GM18909 (cell line): ENCODE measurements around the gene OR2F1.

Experiments used
- ATAC-seq: cut with Tn5 transposase; IDR thresholded peaks from one replicate; pipeline ENCODE4 v1.9.1; 2021; ENCODE audit warnings: mild to moderate bottlenecking; ENCODE audit not compliant: unreplicated experiment, poor library complexity

OR2F1 gene, protein sequence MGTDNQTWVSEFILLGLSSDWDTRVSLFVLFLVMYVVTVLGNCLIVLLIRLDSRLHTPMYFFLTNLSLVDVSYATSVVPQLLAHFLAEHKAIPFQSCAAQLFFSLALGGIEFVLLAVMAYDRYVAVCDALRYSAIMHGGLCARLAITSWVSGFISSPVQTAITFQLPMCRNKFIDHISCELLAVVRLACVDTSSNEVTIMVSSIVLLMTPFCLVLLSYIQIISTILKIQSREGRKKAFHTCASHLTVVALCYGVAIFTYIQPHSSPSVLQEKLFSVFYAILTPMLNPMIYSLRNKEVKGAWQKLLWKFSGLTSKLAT

DNA sequence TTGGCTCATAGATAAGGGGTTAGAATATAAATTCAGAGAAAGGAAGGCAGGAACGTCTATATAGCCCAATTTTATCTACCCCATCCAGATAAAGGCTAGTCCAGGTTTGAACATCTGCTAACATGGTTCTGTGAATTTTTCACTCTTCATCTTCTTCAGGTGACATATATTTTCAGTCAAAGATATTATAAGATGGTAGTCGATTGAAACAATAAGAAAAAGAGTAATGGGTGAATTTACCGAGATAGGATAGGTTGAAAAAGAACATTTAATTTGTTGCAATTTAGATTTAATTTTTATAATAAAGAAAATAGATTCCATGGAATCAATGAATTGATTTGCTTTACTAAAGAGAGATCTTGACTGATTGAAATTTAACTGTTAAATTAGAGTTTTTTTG is at the start of gene OR2F1:
Gene OR2F1 (plus strand): TSS at position 301 of the 400 bp plus-strand sequence. CDS start 5,127 bp downstream, outside the sequence.
- ATAC-seq, result no peak

DNA sequence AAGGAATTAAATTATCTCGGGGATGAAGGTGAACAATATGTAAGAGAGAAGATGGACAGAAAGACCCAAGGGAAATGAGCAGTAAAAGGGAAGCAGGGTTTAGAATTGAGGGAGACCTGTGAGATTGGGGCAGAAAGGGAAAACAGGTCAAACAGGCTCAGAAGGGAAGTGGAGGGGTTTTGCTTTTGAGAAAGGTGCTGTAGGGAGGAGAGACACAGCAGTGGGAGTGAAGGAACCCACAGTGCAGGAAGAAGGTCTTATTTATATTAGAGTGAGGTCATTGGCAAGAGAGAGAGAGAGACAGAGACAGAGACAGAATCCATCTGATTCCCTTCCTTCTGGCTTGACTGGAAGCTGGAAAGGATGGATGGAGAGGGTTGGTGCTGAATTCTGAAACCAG is 49.1 kb upstream of the OR2F1 start:
- no peak for ATAC-seq

DNA sequence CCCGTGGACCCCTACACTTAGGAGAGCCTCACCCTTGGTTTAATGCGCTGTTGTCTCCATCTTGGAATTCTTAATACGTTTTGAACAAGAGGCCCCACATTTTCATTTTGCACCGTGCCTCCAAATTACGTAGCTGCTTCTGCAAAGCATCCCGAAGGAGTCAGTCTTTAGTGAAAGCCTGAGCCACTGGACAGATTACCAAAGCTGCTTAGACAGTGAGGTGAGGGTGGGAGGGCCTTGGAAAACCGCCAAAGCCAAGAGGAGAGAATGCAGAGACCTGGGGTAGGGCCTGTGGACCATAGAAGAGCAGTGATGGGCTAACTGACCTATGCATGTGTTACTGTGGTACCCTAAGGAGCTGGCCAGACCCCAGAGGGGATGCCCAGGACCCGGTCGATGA is 48.5 kb upstream of the OR2F1 start:
- no peak for ATAC-seq

DNA sequence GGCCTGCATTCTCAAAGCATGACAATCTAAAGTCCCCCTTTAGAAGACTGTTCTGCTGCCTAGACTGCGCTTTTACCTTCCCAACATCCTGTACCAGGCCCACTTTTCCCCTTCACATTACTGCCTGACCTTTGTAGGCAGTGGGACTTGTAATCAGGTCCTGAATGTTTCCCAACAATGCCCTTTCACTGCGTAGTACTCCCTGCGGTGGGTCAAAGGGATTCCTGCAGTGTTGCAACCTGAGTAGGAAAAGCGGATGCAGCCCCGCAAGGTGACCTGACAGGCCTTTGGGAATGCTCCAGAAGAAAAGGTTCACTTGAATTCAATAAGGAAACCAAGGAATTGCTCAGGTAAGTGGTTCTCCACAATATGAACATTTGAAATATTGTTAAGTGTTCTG is 47.7 kb upstream of the OR2F1 start:
- no peak for ATAC-seq

DNA sequence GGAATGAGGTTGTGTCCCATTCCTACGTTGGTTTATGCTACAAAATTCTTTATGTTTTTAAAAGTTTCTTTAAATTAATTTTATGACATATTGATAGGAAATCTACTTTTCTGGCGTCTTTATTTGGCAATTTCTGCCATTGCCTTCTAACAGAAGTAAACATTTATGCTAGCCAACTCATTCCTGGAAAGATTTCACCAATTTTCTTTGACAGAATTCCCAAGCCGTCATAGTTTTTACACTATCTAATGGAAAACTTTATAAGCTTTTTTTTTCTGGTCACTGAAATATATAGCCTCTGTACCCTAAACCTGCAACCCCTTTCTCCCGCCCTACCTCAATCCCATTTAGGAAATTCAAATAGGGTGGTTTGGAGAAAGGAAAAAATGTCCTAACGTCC is 46.5 kb upstream of the OR2F1 start:
- ATAC-seq, result no peak

DNA sequence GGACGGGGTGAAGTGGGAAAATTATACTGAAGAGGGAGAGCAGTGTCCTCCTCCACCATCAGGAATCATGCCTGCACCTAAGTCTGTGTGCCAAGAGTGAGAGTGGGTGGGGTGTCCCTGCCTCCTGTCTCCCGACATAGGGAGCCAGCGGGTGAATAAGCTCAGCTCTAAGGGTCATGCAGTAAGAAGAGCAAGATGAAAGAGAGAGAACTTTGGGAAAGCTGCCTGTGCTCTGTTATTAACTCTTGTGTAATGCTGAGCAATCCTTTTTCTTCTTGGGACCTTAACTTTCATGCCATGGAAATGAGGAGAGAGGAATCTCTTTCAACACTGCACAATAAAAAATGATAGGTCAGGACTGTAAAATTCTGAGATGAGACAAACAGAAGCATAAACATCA is 44.8 kb upstream of the OR2F1 start:
- ATAC-seq, result no peak

DNA sequence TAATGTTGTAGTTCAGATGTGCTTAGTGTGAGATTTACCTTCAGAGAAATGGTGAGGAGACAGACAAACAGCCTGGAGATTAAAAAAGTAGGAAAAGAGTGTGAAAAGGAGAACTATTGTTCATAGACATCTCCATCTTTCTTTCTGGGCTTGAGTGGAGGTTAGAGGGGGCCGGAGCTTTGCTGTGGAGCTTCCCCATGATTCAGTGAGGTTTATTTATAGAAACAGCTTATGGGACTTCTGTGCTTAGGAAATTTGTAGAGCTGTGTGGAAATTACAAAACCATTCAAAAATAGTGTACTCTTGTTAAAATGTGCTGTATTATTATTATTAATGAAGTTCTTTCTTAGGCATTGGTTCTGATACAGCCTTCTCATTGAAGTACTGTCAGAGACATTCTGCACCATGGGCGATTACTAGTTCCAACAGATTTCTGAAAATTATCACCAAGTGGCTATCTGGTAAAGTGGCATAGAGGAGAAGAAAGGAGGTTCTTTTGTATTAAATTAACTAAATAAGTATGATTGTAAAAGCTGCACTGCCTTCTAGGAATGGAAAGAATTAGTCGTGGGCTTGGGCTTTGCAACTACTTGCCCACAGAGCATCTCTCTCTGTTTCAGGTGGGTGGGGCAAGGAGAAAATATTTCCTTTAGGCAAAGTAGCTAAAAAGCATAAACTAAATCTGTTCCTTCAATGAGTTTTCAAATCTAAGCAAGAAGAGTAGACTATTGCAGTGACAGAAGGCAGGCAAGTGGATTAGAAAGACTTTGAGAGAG is 44.0 kb upstream of the OR2F1 start:
- no peak for ATAC-seq

DNA sequence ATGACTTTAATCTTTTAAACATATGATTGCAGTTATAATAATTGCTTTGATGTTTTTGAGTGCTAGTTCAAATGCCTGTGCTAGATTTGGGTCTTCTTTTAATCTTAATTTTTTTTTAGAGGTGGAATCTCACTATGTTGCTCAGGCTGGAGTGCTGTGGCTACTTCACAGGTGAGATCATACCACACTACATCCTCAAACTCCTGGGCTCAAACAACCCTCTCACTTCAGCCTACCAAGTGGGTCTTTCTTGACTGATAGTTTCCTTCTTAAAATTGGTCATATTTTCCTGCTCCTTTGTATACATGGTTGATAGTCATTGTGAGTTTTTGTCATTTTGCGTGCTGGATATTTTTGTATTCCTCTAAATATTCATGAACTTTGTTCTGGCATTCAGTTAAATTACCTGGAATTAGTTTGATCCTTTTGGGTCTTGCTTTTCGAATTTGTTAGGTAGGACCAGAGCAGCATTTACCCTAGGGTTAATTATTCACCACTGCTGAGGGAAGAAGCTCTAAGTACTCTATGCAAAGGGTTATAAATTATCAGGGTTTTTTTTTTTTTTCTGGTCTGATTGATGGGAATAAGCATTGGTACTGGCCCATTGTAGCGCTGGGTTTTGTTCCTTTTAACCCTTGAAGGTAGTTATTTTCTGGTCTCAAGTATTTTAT is 40.6 kb upstream of the OR2F1 start:
- ATAC-seq, result no peak

DNA sequence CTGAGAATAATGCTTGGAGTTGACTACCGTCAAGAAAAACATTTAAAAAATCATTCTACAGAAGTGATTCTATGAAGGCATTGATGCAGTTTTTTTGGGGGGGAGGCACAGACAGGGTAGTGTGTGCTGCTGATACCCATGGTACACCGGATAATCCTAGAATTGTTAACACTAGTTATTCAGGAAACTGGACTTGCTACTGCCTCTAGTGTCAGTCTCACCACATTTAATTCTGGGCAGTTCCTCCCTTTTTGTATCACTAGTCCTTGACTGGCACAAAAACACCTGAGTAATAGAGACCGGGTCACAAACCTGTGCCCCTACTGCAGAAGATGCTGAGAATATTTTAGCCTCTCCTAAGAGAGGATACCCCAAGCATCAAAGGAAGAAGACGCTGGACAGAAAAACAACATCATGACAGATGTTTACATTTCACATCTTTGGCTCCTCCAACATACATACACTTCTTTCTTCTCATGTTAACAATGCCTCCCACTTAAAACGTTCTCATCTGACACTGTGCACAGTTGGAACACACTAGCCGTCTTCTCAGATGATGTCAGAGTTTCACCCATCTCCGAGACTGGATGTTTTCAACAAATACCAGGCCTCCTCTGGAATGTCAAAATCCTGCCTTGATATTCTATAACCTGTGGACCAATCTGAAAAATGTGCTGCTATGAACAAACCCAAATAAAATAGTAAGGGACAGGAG is 39.5 kb upstream of the OR2F1 start:
- ATAC-seq, result no peak

DNA sequence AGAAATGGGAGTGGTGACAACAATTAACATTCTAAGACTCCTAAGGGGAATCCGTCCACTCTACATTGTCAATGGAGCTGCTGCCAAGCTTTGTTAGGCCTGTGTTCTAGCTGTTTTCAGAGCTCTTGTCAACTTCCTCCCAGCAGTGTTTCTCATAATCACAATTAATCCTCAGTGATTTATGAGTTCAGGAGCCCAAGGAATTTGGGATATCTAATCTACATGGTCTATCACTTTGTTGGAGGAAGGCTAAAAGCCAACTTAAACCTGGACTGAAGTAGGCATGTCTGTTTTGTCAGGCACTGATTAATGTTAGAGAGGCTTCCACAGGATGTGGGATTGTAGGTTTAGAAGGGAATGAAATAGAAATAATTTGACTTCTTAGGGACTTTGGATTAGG is 29.8 kb upstream of the OR2F1 start:
- ATAC-seq, result no peak

DNA sequence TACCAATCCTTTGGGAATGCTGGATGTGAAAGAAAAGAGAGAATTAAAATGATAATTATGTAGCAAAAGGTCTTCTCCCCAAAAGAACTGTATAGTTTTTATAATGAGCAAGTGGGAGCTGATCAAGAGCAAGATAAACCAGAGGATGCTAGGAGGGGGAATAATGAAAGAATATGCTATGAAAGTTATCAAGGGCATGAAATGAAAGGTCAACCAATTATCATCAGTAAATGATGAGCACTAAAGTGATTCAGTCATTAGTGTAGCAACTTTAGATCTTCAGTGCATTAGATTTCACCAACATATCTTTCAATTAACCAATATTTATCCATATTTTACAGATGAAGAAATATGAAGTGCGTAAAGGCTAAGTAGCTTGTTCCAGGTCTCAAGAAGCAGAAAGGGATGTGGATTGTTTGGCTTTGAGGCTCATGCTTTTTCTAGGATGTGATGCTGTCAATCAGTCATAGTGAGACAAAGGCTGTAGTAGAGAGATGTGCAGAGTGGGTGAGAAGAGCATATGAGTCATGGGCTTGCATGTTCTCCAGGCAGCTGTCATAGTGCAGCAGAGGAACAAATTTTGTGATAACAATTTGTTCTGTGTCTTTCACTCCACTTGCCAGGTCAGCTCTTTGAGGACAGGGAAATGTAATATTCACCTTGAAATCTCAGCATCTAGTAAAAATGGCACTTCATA is 25.3 kb upstream of the OR2F1 start:
- ATAC-seq, result no peak

DNA sequence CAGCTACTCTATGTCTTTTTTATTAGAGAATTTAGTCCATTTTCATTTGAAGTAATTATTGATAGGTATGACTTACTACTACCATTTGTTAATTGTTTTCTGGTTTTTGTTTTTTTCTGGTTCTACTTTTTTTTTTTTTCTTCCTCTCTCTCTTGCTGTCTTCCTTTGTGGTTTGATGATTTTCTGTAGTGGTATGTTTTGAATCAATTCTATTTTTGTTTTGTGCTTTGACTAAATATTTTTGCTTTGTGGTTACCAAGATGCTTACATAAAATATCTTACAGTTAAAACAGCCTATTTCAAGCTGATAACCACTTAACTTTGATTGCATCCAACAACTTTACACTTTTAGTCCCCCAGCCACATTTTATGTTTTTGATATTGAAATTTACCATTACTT is 22.9 kb upstream of the OR2F1 start:
- ATAC-seq, result no peak

DNA sequence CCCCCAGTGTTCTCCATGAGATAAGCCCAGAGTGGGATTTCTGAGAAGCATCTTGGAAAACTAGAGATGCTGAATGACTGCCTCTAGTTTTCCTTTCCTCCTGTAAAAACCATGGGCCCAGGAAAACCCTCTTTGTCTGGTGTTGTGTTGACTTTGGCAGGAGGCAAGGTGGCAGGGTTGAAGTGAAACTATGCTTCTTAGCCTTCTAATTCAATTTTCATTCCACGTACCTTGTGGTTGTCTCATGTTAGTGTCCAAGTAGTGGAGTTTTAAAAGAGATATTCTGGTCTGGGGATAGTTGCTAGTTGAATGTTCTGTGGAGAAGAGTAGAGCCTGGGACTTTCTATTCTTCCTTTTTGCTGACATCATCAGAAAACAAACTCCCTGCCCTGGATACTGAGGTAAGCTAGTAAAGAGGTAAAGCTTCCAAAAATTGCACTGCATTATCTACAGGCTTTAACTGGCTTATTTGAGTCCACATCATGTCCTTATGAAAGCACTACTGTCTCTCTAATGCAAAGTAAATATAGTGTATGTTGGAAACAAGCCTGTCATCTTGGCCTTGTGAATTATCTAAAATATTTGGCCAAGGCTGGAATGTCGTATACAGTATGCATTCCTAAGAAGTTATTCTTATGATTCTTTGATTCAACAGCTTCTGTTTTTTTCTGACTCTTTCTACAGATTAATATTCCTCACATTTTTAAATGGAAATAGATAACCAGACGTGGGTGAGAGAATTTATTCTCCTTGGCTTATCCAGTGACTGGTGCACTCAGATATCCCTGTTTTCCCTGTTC is 19.9 kb upstream of the OR2F1 start, which contains the start of gene OR2F2:
Gene OR2F2 (plus strand): TSS at position 708 of the 800 bp plus-strand sequence. CDS start 0 bp downstream, at position 708.
- ATAC-seq, result no peak

DNA sequence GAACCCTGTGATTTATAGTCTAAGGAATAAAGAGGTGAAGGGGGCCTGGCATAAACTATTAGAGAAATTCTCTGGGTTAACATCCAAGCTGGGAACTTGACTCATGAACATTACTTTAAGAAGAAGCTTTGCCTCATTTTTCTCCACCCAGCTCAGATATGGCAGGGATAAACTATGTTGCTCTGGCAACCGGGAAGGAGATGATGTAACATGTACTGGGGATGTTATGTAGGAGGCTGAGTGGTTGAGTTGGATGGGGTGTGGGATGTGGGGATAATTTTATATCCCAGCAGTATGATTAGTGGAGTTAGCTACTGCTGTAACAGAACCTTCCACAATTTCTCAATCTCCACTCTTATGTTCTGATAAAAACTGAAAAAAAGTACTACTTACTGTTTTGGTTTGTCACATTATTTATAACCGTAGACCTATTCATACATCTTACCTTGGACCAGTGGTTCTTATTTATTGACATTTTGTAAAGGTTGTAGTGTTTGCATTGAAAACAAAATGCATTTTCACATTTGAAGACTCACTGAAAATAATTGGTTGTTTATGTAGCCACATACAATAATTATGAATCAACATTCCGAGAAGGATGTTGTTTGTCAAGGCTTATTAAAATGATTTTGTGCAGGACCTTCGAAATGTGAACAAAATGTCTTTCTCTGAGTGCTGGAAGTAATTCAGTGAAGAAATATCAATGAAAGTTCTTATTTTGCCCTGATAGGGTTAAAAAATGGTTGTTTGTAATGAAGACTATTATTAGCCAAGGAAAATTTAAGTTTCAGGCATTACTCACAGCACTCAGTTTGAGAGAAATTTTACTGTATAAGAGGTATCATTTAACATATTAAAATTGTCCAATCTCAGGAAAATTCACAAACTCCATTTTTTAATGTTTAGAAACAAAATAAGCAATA is 18.3 kb upstream of the OR2F1 start:
- ATAC-seq, result no peak

DNA sequence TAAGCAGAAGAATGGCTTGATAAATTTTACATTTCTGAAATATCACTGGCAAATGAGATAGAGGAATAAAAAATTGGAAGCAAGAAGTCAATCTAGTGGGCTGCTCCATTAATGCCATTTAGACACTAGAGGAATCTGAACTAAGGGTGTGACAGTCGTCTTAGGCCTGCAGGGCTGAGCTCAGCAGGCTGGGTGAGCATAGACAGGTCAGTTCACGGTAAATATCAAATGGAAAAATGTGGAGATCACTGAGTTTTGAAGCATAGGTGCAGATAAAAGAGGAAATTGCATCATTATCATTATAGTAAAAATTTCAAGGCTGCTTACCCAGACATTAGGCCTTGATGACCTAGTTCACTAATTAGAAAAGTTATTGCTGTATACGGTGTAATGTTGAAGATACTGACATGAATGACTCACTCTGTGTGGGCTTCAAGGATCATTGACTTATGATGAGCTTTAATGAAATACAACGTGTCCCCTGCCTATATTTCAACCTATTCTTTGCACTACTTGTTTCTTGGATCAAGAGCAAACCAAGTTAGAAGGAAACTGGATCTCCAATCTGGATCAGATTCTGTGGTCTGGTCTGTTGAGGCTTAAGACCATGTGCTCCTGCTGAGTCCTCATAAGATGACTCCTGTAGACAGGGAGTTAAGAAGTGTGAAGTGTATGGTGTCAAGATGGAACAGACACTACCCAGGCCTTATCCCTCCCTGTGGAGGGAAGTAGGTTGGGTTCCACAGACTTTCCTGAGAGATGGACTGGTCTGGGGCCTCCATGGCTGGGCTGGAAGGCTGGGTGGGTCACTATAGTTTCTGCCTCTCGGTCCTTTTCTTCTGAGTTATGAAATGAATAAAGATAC is 16.0 kb upstream of the OR2F1 start:
- no peak for ATAC-seq

DNA sequence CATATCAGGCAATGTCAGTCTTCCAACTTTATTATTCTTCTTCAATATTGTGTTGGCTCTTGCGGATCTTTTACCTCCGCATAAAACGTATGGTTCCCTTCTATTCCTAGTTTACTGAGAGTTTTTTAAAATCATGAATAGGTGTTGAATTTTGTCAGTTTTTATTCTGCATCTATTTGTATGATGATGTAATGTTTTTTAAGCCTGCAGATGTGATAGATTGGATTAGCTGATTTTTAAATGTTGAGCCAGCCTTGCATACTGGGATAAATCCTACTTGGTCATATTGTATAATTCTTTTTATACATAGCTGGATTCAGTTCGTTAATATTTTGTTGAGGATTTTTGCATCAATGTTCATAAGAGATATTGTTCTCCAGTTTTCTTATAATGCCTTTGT is 9.2 kb upstream of the OR2F1 start:
- no peak for ATAC-seq

DNA sequence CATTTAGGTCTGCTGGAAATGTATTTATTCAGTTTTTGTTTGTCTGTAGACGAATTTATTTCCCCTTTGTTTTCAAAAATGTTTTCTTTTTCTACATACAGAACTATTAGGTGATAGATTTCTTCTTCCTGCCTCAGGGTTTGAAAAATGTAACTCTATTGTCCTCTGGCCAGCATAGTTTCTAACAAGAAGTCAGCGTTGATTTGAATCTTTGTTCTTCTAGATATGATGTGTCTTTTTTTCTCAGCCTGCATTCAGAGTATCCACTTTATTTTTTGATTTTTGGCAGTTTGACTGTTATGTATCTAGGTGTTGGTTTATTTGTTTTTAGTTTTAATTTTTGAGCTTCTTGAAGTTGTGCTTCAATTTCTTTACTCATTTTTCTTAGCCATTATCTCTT is 7.5 kb upstream of the OR2F1 start:
- ATAC-seq, result no peak
